Ramos (cell line): Measurements from ENCODE around the gene NUB1.

ENCODE experiments used
- in situ Hi-C: fragments of 300-500 bp; cut with MboI; formaldehyde crosslinking; loops from one replicate; pipeline ENCODE4 v1.14.3; 2022; ENCODE audit warnings: low sequenced_read_pairs; ENCODE audit not compliant: unreplicated experiment

Gene NUB1

GRCh38 chr7:151341357-151342101, at the start of gene NUB1:
Gene NUB1, plus strand, starts transcription at chr7:151341812. Its CDS starts 3,538 bp downstream, at chr7:151345350.
- in situ Hi-C loops: no loop called here

DNA sequence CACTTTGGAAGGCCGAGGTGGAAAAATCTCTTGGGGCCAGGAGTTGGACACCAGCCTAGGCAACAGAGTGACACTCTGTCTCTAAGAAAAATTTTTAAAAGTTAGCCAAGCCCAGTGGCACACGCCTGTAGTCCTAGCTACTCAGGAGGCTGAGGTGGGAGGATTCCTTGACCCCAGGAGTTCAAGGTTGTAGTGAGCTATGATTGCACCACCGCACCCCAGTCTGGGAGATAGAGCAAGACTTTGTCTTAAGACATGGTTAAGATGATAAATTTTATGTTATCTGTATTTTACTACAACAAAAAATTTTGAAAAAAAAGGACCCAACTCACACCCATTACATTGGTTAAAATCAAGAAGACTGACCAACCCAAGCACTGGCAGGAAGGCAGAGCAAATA, 48.8 kb upstream of the NUB1 start:
- in situ Hi-C loops: no loop called here

DNA sequence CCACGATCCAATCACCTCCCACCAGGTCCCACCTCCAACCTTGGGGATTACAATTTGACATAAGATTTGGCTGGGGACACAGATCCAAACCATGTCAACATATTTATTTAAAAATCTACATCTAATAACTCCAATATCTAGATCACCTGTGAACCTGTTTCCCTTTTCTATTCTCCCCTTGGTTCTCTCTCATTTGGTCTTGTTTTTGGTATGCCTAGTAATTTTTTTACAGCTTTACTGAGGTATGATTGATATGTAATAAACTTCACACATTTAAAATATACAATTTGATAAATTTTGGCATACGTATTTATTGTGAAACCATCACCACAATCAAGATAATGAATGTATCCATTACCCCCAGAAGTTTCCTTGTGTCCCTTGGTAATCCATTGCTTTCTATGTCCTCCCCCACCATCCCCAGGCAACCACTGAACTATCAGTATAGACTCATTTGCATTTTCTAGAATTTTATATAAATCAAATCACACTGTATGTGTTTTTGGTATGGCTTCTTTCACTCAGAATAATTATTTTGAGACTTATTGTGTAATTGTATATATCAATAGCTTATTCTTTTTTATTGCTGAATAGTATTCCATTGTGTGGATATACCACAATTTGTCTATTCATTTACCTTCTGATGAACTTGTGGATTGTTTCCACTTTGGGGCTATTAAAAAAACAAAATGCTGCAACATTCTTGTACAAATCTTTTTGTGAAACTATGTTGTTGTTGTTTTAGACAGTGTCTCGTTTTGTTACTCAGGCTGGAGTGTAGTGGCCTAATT, 45.2 kb upstream of the NUB1 start:
- in situ Hi-C loops: no loop called here

DNA sequence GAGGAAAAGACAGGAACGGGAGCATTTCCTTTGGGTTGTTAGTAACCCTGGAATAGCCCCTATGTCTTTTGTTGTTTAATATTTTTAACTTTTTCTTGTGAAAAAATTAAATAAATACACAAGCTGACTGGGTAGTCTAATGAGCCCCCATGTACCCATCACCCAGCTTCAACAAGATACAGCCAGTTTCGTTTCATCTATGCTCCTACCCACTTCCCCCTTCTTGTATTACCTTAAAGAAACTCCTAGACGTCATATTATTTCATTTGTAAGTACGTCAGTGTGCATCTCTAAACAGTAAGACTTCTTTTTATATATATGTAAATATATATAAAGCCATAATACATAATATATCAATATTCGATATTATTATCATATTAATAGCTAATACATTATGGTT, 42.8 kb upstream of the NUB1 start:
- in situ Hi-C loops: no loop called here

DNA sequence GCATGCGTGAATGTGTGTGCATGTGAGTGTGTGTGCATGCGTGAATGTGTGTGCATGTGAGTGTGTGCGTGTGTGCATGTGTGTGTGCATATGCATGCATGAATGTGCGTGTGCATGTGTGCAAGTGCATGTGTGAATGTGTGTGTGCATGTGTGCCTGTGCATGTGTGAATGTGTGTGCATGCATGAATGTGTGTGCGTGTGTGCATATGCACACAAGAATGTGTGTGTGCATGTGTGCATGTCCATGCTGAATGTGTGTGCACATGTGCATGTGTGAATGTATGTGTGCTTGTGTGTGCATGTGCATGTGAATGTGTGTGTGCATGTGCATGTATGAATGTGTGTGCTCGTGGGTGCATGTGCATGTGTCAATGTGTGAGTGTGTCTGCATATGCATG, 42.1 kb upstream of the NUB1 start:
- in situ Hi-C loops: no loop called here

- in situ Hi-C loops: loop anchor here (10.0 kb wide), 1 partner anchor 175 kb away; no protein-coding TSS in a partner anchor
These were observed 41.5 kb upstream of the NUB1 start for GRCh38 chr7:151299940-151300645.

- in situ Hi-C loops: loop anchor here (10.0 kb wide), 1 partner anchor 177 kb away; no protein-coding TSS in a partner anchor
These were observed 39.8 kb upstream of the NUB1 start for GRCh38 chr7:151301471-151302462.

DNA sequence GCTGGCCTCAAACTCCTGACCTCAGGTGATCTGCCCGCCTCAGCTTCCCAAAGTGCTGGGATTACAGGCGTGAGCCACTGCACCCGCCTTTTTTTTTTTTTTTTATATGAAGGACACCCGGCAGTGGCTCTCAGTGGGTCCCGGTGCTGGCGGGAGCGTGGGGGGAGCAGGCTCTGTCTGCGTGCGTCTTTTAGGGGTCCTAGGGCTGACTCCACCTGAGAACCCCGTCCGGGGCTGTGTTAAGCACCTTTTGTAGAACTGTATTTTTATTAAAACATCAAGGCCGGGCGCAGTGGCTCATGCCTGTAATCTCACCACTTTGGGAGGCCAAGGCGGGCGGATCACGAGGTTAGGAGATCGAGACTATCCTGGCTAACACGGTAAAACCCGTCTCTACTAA, 37.4 kb upstream of the NUB1 start:
- in situ Hi-C loops: loop anchor here (10.0 kb wide), 1 partner anchor 179 kb away; no protein-coding TSS in a partner anchor

GRCh38 chr7:151304856-151305255, 36.8 kb upstream of the NUB1 start:
- in situ Hi-C loops: loop anchor here (10.0 kb wide), 1 partner anchor 180 kb away; no protein-coding TSS in a partner anchor

- in situ Hi-C loops: loop anchor here (10.0 kb wide), 1 partner anchor 182 kb away; no protein-coding TSS in a partner anchor
These were observed 35.2 kb upstream of the NUB1 start for GRCh38 chr7:151306374-151306773.

DNA sequence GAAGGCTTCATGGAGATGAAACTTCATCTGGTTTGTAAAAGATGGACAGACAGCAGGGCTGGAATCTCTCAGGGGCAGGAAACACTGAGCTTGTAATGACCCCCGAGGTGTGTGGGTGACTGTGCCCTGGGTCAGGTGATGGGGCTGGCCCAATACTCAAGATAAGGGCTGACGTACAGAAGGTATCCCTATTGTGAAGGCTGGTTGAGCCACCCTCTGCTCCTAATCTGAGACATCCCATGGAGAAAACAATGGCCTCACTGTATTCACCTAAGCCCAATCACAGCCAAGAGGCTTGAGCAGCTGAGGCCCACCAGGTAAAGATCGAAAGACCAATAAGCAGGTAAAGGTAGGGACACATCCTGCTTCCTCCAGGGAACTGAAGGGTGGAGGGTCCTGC, 34.8 kb upstream of the NUB1 start:
- in situ Hi-C loops: loop anchor here (10.0 kb wide), 1 partner anchor 182 kb away; no protein-coding TSS in a partner anchor

GRCh38 chr7:151307536-151307935, 34.1 kb upstream of the NUB1 start:
- in situ Hi-C loops: loop anchor here (10.0 kb wide), 1 partner anchor 183 kb away; no protein-coding TSS in a partner anchor

- in situ Hi-C loops: loop anchor here (10.0 kb wide), 1 partner anchor 183 kb away; no protein-coding TSS in a partner anchor
These were observed 33.4 kb upstream of the NUB1 start for GRCh38 chr7:151308256-151308655.

DNA sequence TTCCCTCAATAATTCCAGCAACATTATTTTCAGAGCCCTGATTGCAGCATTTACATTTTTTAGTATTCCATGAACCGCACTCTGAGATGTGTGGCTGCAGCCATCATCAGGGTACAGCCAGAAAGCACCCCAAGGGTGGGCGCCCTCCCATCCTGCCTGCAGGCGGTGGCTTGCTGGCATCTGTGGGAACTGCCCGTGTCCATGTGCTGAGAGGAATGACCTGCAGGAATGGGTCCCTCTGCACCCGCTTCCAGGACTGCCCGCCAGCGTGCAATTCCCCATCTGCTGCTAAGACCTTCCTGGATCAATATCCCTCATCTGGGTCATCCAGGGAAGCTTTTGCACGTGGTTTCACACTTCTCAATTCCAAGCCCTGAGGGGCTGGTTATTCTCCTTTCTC, 32.8 kb upstream of the NUB1 start:
- in situ Hi-C loops: loop anchor here (10.0 kb wide), 1 partner anchor 184 kb away; no protein-coding TSS in a partner anchor

DNA sequence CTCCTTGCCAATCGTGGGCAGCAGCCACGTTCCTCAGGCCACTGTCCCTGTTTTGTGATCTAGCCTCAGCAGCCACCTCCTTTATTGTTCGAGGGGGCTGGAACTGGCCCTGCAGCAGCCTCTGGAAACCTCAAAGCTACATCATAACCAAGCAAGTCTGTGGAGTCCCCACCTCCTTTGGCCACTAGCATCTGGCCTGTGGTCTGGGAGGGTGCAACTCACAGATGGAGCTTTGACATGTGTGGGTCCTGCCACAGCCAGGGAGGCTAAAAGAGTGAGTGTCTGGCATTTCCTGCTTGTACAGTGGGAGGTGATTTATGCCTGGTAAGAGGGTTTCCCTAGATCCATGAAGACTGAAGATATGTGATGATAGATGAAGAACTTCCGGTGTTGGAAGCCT, 32.3 kb upstream of the NUB1 start:
- in situ Hi-C loops: loop anchor here (10.0 kb wide), 1 partner anchor 185 kb away; no protein-coding TSS in a partner anchor

DNA sequence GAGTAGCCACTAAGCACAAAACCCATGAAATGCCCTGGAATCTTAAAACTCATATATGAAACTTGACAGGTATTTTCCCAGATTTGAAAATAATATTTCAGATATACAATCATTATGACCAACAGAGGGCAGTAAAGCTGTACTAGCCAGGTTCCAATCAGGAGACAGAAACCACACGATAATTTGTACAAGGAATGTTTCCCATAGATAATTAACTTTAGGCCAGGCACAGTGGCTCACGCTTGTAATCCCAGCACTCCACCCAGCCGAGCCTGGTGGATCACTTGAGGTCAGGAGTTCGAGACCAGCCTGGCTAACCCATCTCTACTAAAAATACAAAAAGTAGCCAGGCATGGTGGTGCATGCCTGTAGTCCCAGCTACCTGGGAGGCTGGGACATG, 31.0 kb upstream of the NUB1 start:
- in situ Hi-C loops: no loop called here

- in situ Hi-C loops: no loop called here
These were observed 30.2 kb upstream of the NUB1 start for GRCh38 chr7:151311294-151311864.

GRCh38 chr7:151312356-151312755, 29.3 kb upstream of the NUB1 start:
- in situ Hi-C loops: no loop called here
